Measurements from ENCODE around the gene DHDH.

The DHDH gene

GRCh38 chr19:48955308-48955958 is 21.9 kb downstream of the DHDH start:
- Histone ChIP-seq H3K4me1 (ENCODE audit: control insufficient read depth in 1 of 2, insufficient read depth in 1 of 2, low read depth in 1 of 2, low read length in 1 of 2) (peaks cover 28 to 34% of the 10 kb centered on the region in 2 experiments), H3K36me3 (no peaks in the 10 kb centered on the region), H3K4me3 (ENCODE audit: low read depth in 1 of 2, low read length in 1 of 2) (peak overlapping the region; percentile 75 to 88), H3K27ac (peak overlapping the region; percentile 75), H3K9me3 (no peaks in the 10 kb centered on the region), H3K27me3 (no peaks in the 10 kb centered on the region)
- TF ChIP-seq, protein P1, sequence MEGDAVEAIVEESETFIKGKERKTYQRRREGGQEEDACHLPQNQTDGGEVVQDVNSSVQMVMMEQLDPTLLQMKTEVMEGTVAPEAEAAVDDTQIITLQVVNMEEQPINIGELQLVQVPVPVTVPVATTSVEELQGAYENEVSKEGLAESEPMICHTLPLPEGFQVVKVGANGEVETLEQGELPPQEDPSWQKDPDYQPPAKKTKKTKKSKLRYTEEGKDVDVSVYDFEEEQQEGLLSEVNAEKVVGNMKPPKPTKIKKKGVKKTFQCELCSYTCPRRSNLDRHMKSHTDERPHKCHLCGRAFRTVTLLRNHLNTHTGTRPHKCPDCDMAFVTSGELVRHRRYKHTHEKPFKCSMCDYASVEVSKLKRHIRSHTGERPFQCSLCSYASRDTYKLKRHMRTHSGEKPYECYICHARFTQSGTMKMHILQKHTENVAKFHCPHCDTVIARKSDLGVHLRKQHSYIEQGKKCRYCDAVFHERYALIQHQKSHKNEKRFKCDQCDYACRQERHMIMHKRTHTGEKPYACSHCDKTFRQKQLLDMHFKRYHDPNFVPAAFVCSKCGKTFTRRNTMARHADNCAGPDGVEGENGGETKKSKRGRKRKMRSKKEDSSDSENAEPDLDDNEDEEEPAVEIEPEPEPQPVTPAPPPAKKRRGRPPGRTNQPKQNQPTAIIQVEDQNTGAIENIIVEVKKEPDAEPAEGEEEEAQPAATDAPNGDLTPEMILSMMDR (IDR thresholded peaks at IDR 0.05) = no peak

GRCh38 chr19:48958006-48958405 is 24.5 kb downstream of the DHDH start:
- TF ChIP-seq, protein P1 (IDR thresholded peaks at IDR 0.05) = no peak
- Histone ChIP-seq H3K4me3 (ENCODE audit: low read depth in 1 of 2, low read length in 1 of 2) (no peak overlapping the region), H3K27ac (no peak overlapping the region), H3K27me3 (no peaks in the 10 kb centered on the region), H3K4me1 (ENCODE audit: control insufficient read depth in 1 of 2, insufficient read depth in 1 of 2, low read depth in 1 of 2, low read length in 1 of 2) (peaks cover 48 to 57% of the 10 kb centered on the region in 2 experiments), H3K36me3 (no peaks in the 10 kb centered on the region), H3K9me3 (no peaks in the 10 kb centered on the region)

DNA sequence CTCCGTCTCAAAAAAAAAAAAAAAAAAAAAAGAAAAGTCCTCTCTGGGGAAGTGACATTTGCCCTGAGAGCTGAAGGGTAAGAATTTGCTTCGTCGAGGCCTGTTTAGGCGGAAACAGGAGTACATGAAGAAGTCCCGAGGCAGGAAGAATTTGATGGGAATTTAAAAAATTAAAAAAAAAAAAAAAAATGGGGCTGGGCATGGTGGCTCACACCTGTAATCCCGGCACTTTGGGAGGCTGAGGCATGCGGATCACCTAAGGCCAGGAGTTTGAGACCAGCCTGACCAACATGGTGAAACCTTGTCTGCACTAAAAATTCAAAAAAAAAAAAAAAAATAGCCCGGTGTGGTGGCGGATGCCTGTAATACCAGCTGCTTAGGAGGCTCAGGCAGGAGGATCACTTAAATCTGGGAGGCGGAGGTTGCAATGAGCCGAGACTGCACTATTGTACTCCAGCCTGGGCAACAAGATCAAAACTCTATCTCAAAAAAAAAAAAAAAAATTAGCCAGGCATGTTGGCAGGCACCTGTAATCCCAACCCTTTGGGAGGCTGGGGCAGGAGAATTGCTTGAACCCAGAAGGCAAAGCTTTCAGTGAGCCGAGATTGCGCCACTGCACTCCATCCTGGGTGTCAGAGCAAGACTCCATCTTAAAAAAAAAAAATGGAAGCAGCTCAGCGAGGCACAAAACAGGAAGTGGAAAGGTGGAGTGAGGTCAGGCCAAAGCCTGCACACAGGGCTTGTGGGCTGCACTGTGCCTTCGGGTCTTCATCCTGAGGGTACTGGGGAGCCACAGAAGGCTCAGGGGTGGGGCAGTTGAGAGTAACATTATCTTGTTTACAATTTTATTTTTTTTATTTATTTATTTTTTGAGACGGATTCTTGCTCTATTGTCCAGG is 26.1 kb downstream of the DHDH start:
- peak overlapping the region in 1 of 2 experiments; percentile 40 for H3K4me3 ChIP-seq (ENCODE audit: low read depth in 1 of 2, low read length in 1 of 2)
- H3K27me3 ChIP-seq = no peaks in the 10 kb centered on the region
- H3K27ac ChIP-seq = peak overlapping the region; percentile 98
- H3K9me3 ChIP-seq = no peaks in the 10 kb centered on the region
- peaks cover 58 to 67% of the 10 kb centered on the region in 2 experiments for H3K4me1 ChIP-seq (ENCODE audit: control insufficient read depth in 1 of 2, insufficient read depth in 1 of 2, low read depth in 1 of 2, low read length in 1 of 2)
- TF ChIP-seq, protein P1 (IDR thresholded peaks at IDR 0.05) = no peak
- no peaks in the 10 kb centered on the region for H3K36me3 ChIP-seq

DNA sequence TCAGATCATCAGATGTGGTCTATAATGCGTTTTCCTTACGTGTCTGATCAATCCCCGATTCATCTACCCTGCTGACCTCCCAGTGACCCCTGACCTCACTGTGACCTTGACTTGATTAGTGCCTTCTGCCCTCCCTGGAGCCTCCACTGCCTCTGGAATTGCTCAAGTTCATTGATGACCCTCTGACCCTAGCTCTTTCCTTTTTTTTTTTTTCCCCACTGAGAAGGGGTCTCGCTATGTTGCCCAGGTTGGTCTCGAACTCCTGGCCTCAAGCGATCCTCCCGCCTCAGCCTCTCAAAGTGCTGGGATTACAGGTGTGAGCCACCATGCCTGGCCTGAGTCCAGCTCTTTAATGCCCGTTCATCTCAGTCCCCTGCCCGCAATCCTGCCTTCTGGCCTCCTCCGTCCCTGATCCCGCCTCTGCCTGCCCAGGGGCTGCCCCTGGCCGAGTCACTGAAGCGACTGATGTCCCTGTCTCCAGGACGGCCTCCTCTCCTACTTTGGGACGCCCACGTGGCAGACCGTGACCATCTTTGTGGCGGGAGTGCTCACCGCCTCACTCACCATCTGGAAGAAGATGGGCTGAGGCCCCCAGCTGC is 27.7 kb downstream of the DHDH start:
- Histone ChIP-seq H3K27ac (peak overlapping the region; percentile 98), H3K36me3 (peaks cover 3% of the 10 kb centered on the region), H3K9me3 (no peaks in the 10 kb centered on the region), H3K4me1 (ENCODE audit: control insufficient read depth in 1 of 2, insufficient read depth in 1 of 2, low read depth in 1 of 2, low read length in 1 of 2) (peaks cover 51 to 61% of the 10 kb centered on the region in 2 experiments), H3K27me3 (no peaks in the 10 kb centered on the region), H3K4me3 (ENCODE audit: low read depth in 1 of 2, low read length in 1 of 2) (peak overlapping the region in 1 of 2 experiments; percentile 100)
- TF ChIP-seq, protein P1 (IDR thresholded peaks at IDR 0.05) = no peak

DNA sequence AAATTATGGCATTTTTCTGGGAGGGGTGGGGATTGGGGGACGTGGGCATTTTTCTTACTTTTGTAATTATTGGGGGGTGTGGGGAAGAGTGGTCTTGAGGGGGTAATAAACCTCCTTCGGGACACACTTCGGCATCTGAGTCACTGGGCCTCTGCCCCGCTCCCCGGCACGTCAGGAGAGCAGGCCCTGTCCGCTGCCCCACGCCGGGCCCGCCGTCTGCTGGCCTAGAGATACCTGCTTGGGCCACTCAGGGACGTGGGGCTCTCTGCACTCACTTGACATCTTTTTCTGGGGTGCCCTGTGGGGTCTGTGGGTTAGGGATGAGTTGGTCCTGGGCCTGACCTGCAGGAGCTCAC is 28.2 kb downstream of the DHDH start:
- Histone ChIP-seq H3K9me3 (no peaks in the 10 kb centered on the region), H3K36me3 (peaks cover 8% of the 10 kb centered on the region), H3K27ac (peak overlapping the region; percentile 98), H3K4me3 (ENCODE audit: low read depth in 1 of 2, low read length in 1 of 2) (peak overlapping the region; percentile 89 to 100), H3K27me3 (no peaks in the 10 kb centered on the region), H3K4me1 (ENCODE audit: control insufficient read depth in 1 of 2, insufficient read depth in 1 of 2, low read depth in 1 of 2, low read length in 1 of 2) (peaks cover 56 to 66% of the 10 kb centered on the region in 2 experiments)
- TF ChIP-seq, protein P1 (IDR thresholded peaks at IDR 0.05) = no peak
